DMS53 treated with DMSO at 0.1 percent for 48 hours (cell line): ENCODE measurements around the gene SNAP25.

Experiments used
- DNase-seq: peaks from one replicate; lab custom pipeline; 2025; ENCODE audit not compliant: unreplicated experiment; lab: John Stamatoyannopoulos, UW

The SNAP25 gene

GRCh38 chr20:10261702-10262101 is 43.1 kb downstream of the SNAP25 start:
- DNase-seq = no peak

GRCh38 chr20:10263385-10264165 is 44.9 kb downstream of the SNAP25 start:
- DNase-seq = peak; percentile 42

DNA sequence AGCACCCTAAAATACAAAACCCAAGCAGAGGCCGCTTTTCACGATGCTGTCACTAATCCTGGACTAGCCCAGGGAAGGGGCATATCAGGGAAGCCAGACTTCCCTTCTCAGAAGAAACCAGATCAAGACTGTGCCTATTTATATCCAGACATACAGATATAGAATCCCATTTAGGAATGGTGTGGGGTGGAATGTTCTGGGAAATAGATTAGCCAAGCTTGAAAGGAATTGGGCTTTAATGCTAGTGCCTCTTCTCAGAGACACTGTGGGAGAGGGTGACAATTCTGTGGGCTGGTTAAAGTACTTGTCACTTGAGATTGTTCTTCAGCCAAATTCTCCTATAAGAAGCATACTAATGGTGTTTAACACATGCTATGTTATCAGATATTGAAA is 45.5 kb downstream of the SNAP25 start:
- no peak for DNase-seq

DNA sequence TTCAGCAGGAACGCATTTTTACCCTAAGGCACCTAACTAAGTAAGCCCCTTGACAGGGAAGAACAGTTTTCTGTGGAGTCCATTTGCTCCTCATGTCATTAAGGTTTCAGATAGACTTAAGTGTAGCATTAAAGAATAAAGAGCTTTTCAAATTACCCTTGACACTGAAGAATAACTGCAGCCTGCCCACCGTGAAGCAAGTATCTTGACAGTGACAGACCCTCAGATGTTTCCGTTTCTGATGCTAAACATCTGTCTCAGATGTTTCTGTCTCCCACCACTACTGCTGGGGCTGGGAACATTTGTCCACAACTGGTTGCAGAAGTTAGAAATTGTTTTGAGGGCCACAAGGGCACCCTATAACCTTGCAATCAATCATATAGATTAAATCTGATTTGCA is 50.0 kb downstream of the SNAP25 start:
- DNase-seq = no peak

GRCh38 chr20:10270630-10271029 is 52.0 kb downstream of the SNAP25 start:
- no peak for DNase-seq

DNA sequence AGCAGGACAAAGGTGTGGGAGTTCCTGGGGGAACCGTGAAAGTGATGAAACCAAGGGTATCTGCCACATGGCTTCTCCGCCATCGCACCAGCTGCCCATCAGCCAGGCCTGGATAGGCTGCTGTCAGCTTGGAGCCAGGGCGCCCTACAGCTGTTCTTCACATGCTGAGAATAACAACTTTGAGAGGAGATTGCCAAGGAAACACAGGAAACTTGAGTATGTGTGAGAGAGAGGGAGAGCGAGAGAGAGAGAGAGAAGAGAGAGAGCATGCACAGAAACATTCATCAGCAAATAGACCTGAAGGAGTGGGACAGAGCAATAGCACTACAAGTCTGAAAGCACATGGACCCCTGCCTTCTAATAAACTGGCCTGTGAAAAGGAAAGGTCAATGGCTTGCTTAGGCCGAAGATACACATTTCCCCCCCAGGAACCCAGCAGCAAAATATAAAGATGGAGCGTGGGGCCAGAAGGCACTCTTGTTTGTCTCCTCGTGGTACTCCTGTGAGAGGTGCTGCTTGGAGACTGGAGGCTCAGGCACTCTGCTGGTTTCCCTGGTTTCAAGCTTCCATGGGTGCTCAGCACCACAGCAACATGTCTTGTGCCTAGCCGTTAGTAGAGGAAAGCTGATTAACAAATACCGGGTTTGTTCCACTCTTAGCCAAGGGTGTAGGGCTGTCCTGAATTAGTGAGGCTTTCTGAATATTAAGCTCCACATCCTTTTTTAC is 53.0 kb downstream of the SNAP25 start:
- DNase-seq = no peak

DNA sequence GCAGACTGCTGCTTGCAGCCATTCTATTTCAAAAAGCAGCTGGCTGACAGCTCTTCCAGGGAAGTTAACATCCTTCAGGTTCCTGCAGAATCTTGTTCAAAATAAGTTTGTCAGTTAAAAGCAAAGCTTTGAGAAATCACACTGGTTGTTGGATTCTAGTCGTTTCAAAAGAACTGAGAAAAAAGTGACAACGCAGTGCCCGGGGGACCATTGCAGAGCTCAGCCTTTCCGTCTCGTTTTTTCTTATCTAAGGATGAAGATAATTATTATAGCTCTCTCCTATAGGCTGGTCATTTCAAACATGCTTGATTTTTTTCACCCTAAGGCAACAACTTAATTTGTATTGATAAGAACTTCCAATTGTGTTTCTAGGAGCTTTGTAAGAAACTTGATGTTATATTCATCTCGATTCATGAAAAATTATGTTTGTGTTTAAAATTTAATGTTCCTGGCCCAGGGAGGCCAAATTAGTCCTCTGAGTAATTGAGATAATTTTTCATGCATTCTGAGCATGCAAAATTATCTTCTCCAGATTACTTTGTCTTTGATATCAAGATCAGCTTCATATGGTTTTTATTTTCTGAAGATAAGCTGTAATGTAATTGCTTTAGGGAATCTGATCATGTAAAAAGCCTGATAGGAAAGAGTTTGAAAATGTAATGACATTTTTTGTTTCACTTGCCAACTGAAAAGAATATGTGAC is 58.4 kb downstream of the SNAP25 start:
- no peak for DNase-seq

- no peak for DNase-seq
Observed at GRCh38 chr20:10277616-10278015, 59.0 kb downstream of the SNAP25 start.

DNA sequence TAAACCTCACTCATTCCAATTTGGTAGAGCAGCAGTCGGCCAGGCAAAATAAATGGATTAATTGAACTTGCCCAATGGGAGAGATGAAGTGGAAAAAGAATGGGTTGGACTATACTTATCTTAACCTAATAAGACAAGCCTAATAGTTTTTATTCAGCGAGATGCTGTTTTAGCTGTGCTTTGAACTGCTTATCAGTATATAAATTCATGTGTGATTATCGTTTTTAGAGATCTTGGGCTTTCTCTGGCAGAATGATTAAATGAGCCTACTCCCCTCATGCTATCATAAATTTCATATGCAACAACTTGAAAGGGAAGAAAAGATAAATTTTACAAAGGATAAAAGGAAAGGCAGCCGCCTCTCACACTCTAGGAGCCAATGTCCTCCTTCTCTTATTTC is 59.8 kb downstream of the SNAP25 start:
- DNase-seq = no peak

DNA sequence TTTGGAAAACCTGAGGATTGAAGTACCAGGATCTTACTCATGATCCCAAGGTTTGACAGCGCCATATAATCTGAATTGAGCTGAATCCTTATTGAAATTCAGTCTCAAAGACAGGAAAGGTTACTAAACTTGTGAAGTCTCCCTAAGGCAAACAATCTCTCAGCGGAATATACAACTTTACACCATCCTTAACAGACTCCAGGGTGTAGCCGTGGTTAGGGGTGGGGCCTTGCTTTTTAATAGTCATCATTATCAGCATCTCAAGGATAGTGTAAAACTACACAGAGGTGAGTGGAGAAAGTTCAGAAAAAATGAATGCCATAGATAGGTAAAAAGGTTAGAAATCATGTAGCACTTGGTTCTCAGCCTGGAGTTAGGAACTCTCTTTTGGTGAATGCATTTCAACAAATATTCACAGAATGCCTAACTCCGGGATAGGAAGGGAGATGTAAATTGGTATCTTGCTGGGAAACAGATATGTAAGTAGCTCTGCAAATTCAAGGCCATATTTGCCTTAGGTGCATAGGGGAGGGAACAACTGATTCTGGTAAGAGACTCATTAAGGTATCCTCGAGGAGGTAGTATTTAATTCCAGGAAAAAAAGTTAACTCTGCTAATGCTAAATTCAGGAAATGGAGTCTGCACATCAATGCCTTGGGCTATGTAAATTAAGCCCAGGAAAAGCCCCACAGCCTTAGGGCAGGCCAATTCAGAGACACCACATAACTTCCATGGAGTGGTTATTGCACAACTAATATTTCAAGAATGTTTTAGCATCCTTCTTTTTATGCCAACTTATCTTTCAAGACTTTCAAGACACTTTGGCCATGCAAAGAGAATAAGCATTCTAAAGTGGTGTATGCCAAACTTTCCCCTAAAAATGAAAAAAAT is 61.6 kb downstream of the SNAP25 start:
- no peak for DNase-seq

GRCh38 chr20:10281911-10282310 is 63.3 kb downstream of the SNAP25 start:
- DNase-seq = no peak

DNA sequence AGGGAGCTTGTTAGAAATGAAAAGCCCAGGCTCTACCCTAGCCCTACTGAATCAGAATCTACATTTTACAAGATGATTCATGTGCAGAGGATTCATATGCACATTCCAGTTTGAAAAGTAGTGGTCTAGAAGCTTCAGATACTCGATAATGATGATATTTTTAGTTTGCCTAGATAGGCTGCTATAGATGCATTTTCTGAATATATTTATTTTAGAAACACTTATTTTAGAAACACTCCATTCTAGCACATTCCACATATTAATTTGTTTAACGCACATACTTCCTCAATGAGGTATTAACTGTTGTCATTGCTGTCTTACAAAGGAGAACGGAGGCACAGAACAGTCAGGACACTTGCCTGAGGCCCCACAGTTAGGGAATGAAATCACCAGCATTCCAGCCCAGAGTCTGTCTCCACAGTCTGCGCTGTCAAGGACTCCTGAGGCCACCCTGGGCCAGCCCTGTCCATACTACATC is 64.4 kb downstream of the SNAP25 start:
- no peak for DNase-seq

DNA sequence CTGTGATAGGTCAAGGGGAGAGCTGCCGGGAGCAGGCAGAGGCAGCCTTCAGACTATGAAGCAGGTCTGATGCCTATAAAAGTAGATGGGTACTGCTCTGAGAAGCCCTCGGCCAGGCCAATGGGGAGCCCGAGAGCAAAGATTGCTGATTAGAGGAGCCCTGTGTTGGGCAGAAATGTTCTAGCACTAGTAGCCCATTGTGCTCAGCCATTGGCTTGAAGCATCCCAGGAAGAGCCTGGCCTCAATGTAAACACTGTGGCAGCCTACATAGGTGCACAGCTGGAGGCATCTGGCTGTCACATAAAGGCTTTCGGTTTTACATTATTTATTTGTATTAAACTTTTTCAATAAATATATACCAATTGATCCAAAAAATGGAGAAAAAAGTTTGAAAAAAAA is 67.7 kb downstream of the SNAP25 start:
- DNase-seq = no peak

GRCh38 chr20:10288421-10288820 is 69.8 kb downstream of the SNAP25 start:
- no peak for DNase-seq

- DNase-seq = no peak
Observed at GRCh38 chr20:10288954-10289646, 70.5 kb downstream of the SNAP25 start.

DNA sequence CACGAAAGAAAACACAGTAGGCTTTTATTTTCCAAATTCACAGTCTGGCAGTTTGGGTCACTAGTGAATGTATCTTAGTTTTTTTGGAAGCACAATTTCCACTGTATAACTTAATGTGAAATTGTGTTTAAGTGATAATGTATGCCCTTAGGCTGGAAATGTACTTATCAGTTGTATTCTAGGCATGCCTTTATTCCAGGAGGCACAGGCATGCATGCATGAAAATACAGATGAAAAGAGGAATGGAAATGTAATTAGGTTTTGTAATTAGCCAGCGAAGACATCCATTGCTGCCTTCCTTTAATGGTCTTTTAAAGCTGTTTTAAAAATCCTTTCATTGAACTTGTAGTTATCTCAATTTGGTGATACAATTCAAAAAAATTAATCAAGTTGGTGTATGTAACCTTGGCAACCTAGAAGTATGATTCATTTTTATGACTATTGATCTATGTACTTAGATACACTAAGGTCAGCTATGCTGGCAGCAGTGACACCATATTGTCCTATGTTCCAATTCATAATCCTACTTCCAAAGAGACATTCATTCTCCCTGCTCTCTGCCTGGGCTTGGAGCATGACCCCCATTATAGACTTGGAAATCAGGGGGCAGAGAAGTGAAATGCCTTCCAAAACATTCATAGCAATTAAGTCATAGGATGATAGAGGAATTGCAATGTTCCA is 73.1 kb downstream of the SNAP25 start:
- DNase-seq = no peak

DNA sequence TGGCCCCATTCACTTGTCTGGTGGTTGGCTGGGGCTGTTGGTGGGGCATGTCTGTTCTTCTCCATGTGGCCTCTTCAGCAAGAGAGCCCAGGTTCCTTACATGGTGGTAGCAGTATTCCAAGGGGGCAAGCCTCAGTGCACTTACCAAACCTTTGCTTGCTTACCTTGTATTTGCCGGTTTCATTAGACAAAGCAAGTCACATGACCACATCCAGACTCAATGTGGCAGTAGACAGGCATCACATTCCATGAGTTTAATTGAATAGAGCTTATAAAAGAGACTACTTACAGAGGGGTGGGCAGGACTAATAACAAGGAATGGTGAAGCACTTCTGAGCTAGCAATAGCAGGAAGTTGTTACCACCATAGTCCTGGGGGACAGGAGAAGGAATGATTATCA is 78.6 kb downstream of the SNAP25 start:
- DNase-seq = no peak

GRCh38 chr20:10297684-10298240 is 79.1 kb downstream of the SNAP25 start:
- no peak for DNase-seq
